Panc1 (cell line): ENCODE measurements around the gene ZDHHC1.

Experiments used
- CTCF ChIP-seq: fragments of 450-650 bp; IDR thresholded peaks from 2 replicates; pipeline ENCODE4 v1.5.1; 2017; ENCODE audit warnings: mild to moderate bottlenecking
- POLR2AphosphoS5 ChIP-seq: IDR thresholded peaks from 2 replicates; pipeline ENCODE4 v1.6.1; 2012; ENCODE audit warnings: mild to moderate bottlenecking, low read depth, low read length, moderate library complexity

- TF ChIP-seq POLR2AphosphoS5 (no peak), CTCF (no peak)
Observed at GRCh38 chr16:67454104-67454503, 37.8 kb upstream of the ZDHHC1 start.
